GM12892 (cell line): ENCODE results near the gene ALPP.
"Not testable (repeated sequence)": the region's sequence is repeated elsewhere in the genome, so short reads cannot be mapped to it uniquely, and the experiment has no call there.

Experiments used
- DNase-seq: peaks from one replicate; pipeline ENCODE4 v3.0.0; 2011; ENCODE audit not compliant: insufficient read length
- FAIRE-seq: peaks from 2 replicates; lab custom pipeline; 2011; peaks lifted over from hg19 to GRCh38; lab: Jason Lieb, UNC
- POLR2A ChIP-seq: IDR thresholded peaks from 2 replicates; pipeline ENCODE4 v1.6.1; 2011; ENCODE audit warnings: low read depth, low read length, control low read depth
- POLR2AphosphoS5 ChIP-seq: IDR thresholded peaks from 2 replicates; pipeline ENCODE4 v1.6.1; 2011; ENCODE audit warnings: low read depth, low read length, control low read depth
- TAF1 ChIP-seq: IDR thresholded peaks from 2 replicates; pipeline ENCODE4 v1.6.1; 2011; ENCODE audit warnings: low read depth, mild to moderate bottlenecking, control low read depth, low read length, borderline replicate concordance

ALPP gene

GRCh38 chr2:232362174-232362900 is 16.2 kb upstream of the ALPP start:
- TF ChIP-seq POLR2AphosphoS5 (no peak), TAF1 (no peak), POLR2A (no peak)
- DNase-seq (no peak), FAIRE-seq (no peak)

DNA sequence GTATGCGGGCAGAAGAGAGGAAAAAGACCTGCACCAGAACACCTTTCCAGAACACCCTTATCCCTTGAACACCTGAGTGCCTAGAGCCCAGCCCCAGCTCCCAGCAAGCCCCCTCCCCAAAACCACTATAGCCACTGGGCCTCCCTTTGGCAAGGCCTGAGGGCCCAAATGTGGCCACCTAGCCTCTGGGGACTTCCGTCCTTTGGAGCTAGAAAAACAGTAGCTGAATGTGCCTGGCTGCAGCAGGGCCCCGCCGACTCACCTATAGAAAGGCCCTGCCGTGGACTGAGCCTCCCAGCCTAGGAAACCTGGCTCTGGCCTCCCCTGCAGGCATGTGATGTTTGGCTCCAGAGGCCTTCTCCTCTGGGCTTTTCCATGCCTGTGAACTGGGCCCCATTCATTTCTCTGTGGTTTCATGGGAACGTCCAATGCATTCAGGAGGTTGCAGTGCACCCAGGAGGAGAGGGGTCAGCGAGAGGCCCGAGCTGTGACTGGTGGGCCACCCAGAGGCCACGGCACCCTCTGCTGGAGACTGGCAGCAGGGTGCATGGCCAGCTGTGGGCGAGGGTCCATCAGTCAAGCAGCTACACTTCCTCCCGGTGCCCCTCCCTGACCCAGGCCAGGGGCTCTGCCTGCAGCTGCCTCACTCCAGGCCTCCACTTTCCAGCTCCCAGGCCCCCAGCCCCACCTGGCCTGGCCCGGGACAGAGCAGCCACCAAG is 15.3 kb upstream of the ALPP start:
- DNase-seq, FAIRE-seq: not testable (repeated sequence)

DNA sequence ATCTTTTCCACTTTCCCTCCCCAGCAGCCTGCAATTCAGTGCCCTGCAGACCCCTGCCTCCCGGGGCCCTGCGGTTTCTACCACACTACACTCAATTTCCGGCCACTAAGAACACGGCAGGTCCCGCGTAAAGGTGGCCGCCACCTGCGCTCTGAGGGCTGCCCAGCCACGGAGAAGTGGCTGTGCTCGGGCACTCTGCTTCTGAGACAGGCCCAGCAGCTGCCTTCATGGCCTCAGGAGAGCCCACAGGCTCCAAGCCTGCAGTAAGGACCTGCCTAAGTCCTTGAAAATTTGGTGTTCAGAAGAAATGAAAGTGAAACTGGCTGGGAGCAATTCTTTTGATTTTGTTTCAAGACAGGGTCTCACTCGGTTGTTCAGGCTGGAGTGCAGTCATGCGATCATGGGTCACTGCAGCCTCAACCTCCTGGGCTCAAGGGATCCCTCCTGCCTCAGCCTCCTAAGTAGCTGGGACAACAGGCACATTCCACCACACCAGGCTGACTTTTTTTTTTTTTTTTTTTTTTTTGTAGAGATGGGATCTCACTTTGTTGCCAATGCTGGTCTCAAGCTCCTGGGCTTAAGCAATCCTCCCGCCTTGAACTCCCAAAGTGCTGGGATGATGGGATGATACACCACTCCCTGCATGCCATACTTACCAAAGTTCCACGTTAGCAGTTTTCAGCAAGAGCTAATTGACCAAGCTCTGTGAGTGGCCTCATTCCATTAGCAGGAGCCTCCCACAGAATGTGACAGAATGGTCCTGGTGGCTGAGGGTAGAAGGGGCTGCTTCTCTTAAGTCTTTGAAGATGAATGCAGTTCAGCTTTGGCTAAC is 14.6 kb upstream of the ALPP start:
- no peak for FAIRE-seq
- DNase-seq: no peak
- TF ChIP-seq TAF1 (no peak), POLR2AphosphoS5 (no peak), POLR2A (no peak)

- not testable (repeated sequence) for FAIRE-seq, DNase-seq
Measured at GRCh38 chr2:232364806-232365594, 13.6 kb upstream of the ALPP start.

DNA sequence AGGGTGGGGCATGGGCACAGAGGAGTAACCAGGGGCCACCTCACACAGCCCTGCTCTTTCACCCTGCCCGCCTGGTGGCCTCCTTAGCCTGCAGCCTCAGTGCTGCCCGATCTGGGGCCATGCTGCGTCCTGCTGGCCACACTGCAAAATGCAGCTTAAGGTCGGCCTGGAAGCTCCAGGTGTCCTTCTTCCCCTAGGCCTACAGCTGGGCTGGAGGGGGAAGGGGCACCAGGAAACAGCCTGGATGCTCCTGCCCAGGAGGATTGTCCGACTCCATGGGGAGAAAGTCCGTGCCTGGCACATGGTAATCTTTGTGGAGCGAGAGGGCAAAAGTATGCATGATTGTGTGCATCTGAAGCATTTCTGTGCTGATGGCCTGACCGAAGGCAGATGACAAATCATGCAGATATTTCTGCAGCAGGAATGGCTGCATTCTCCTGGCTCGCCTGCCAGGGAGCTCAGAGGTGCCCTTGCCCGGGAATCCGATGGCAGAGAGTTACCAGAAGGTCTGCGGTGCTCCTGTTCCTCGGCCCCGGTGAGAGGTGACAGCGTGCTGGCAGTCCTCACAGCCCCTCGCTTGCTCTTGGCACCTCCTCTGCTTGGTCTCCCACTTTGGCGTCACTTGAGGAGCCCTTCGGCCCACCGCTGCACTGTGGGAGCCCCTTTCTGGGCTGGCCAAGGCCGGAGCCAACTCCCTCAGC is 12.8 kb upstream of the ALPP start:
- DNase-seq (no peak), FAIRE-seq (no peak)
- TF ChIP-seq TAF1 (no peak), POLR2A (no peak), POLR2AphosphoS5 (no peak)

GRCh38 chr2:232366461-232366860 is 12.1 kb upstream of the ALPP start:
- not testable (repeated sequence) for FAIRE-seq, DNase-seq

- no peak for TF ChIP-seq TAF1
- TF ChIP-seq POLR2A: no peak
- TF ChIP-seq POLR2AphosphoS5: no peak
- FAIRE-seq: no peak
- DNase-seq: no peak
Measured at GRCh38 chr2:232367016-232367415, 11.5 kb upstream of the ALPP start.

- TF ChIP-seq POLR2AphosphoS5 (no peak), TAF1 (no peak), POLR2A (no peak)
- no peak for FAIRE-seq
Measured at GRCh38 chr2:232367591-232368233, 10.8 kb upstream of the ALPP start.

DNA sequence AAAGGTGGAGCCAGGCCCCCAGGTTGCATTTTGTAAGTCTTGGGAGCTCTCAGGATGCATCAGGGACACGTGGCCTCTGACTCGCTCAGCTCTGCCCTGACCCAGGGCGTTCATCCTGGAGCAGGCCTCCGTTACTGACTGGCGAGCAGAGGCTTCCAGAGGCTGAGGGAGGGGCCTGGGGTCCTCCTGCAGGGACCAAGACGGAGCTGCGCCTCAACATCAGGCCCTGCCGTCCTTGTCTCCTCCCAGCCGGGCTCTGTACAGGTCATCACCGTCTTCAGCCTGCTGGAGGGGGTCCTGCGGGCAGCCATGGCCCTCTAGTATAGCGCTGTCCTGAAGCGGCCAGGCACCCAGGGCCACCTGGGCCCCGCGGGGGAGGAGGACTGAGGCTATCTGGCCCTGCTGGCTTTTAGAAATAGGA is 10.2 kb upstream of the ALPP start:
- FAIRE-seq (no peak), DNase-seq (no peak)
- TF ChIP-seq POLR2AphosphoS5: no peak
- TF ChIP-seq POLR2A: no peak
- no peak for TF ChIP-seq TAF1

More at GRCh38 chr2:232367591-232368233, 10.8 kb upstream of the ALPP start:
- DNase-seq: no peak

DNA sequence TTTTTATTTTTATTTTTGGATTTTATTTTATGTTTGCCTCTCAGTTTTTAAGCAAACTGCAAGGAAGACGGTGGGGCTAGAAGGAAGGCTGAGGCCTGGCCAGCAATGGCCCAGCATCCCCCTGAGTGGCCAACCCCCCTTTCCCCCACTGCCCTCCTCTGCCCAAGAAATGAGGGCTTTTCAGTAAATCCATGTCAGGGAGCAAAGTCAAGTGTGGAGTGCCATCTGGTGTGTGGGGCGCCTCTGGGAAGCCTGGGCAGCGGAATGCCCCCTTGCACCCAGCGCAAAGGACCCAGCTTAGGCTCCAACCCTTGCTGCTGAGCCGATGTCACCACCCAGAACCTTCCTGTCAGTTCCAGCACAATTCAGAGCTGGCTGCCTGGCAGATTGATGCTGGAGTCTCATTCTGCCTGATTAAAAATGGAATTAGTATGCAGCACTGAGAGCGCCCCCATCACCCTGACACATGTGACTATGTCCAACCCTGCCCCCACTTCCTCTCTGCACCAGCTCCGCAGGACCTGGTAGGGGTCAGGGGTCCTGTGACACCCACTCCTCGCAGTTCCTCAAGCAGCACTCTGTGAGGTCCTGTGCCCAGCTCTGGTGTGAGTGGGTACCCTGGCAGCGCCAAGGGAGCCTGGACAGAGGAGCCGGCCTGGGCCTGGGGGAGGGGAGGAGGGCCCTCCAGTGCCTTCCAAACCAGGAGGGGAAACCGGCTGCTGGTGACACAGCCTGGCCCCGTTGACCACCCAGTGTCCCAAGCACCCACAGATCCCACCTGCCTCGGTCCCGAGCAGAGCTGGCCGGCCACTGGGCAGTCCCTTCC is 9.2 kb upstream of the ALPP start:
- DNase-seq (no peak), FAIRE-seq (no peak)
- TF ChIP-seq TAF1 (no peak), POLR2A (no peak), POLR2AphosphoS5 (no peak)

GRCh38 chr2:232370007-232370406 is 8.5 kb upstream of the ALPP start:
- DNase-seq, FAIRE-seq: not testable (repeated sequence)
